Measurements from ENCODE around the gene CHAF1A. TPM values are rescaled to one million over a fixed set of nuclear protein-coding genes. Genes with fewer than 3 reads are reported as not detected.

CHAF1A gene
- total RNA-seq, 2 experiments from 2014 or later: 77.0 to 78.9 TPM

DNA sequence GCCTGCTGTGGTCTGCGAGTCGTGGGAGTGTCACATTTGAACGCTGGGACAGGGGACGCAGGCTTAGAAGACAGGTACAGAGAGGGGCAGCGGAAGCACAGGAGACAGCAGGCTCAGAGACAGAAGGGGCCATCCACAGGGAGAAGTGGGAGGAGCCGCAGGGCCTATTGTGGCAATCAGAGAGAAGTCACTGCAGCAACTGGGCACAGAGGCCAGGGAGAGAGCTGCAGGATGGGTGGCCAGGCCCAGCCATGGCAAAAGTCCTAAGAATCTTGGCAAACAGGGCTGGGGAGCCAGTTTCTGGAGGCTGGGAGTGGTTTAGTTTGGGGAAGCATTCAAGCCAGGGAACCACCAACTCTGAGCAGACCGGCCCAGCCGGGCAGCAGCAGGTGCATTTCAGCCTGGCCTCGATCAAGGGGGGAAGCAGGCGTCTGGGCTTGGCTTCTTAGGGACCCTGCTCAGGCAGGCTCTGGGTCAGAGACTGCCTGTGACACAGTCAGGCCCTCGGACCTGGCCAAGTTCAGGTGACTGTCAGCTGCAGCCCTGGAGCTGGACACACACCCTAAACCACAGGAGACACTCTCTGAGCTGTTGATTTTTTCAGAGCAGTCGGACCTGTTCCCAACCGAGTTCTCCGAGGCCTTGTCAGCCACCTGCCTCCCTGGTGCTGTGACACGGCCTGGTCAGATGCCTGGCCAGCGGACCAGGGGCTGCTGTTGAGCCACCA is 13.9 kb upstream of the CHAF1A start:
- no peaks in the 10 kb centered on the region for H3K9me3 Mint-ChIP-seq (ENCODE audit: low read depth)
- peaks cover 34% of the 10 kb centered on the region for H3K4me1 Mint-ChIP-seq
- peaks cover 11% of the 10 kb centered on the region for H3K36me3 Mint-ChIP-seq (ENCODE audit: low read depth)
- H3K4me3 Mint-ChIP-seq: no peak overlapping the region
- no peaks in the 10 kb centered on the region for H3K27me3 Mint-ChIP-seq
- POLR2A ChIA-PET: no interaction called here
- no peak for DNase-seq
- intact Hi-C loops (cut with DNase I, micrococcal nuclease): no loop called here
- ATAC-seq: no peak
- CTCF ChIA-PET: interaction anchor here (0.6 kb wide), 2 partner anchors 18 to 138 kb away, joined by 3 to 4 read pairs; no protein-coding TSS in a partner anchor
- H3K27ac Mint-ChIP-seq: no peak overlapping the region

DNA sequence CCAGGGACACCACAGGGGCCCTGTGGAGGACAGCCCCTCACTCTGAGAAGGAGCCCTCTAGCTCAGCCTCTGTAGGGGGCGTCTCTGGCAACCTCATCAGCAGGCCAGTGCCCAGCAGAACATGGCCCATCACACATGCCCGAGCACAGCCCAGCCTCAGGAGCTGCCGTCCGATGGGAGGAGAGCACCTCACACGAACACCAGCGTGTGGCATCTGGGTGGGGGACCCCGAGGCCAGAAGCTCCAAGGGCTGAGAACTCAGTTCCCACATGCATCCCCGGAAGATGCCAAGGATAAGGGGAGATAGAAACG is 13.4 kb upstream of the CHAF1A start:
- Mint-ChIP-seq H3K4me3 (no peak overlapping the region), H3K9me3 (ENCODE audit: low read depth) (no peaks in the 10 kb centered on the region), H3K27ac (no peak overlapping the region), H3K36me3 (ENCODE audit: low read depth) (peaks cover 13% of the 10 kb centered on the region), H3K4me1 (peaks cover 37% of the 10 kb centered on the region), H3K27me3 (no peaks in the 10 kb centered on the region)
- DNase-seq: no peak
- POLR2A ChIA-PET: no interaction called here
- no peak for ATAC-seq
- CTCF ChIA-PET: interaction anchor here (0.6 kb wide), 1 partner anchor 19 kb away, joined by 3 read pairs; no protein-coding TSS in a partner anchor
- intact Hi-C loops (cut with DNase I, micrococcal nuclease): no loop called here

DNA sequence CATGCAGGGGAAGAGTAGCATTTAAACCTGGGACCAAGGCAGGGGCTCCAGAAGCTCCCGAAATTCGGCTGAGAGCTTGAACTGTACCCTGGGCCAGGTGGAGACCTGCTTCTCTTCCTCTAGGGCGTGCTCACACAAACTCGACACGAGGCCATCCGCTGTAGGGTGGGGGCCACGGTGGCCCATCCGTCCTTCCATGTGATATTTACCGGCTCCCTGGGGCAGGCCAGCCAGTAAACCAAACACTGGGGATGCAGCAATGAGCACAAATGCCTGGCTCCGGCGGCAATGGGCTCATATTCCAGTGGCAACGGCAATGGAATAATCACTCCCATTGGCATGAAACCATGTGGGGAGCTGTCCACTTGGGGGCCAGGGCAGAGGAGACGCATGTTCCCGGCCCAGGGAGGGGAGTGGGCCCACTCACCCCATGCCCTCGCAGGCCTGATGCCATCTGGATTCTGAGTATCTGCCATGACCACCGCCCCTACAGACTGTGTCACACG is 12.9 kb upstream of the CHAF1A start:
- H3K36me3 Mint-ChIP-seq (ENCODE audit: low read depth): peaks cover 15% of the 10 kb centered on the region
- no peak overlapping the region for H3K4me3 Mint-ChIP-seq
- CTCF ChIA-PET: no interaction called here
- no peak for ATAC-seq
- intact Hi-C loops (cut with DNase I, micrococcal nuclease): no loop called here
- H3K9me3 Mint-ChIP-seq (ENCODE audit: low read depth): no peaks in the 10 kb centered on the region
- POLR2A ChIA-PET: no interaction called here
- H3K27me3 Mint-ChIP-seq: no peaks in the 10 kb centered on the region
- no peak overlapping the region for H3K27ac Mint-ChIP-seq
- no peak for DNase-seq
- H3K4me1 Mint-ChIP-seq: peaks cover 42% of the 10 kb centered on the region

DNA sequence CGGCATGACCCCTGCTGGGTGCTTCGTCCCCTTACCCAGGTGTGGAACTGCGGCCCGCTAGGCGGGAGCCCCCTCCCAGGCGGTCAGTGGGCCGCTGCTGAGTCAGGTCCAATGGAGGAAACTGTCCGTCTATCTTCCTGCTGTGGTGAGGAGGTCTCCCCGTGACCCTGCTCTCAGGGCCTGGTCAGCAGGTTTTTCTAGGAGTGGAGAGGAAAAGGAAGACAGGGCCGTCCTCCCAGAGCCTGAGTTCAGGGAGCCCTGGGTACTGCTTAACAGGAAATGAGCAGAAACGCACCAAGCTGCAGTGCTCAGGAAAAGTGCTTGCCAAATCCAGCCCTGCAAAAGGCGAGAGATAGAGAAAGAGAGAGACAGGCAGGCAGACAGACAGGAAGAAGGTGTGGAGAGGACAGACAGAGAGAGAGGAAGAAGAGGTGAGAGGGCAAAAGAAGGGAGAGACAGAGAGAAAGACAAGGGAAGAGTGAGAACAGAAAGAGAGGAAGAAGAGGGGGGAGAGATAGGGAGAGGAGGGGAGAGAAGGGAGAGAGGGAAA is 12.3 kb upstream of the CHAF1A start:
- Mint-ChIP-seq H3K36me3 (ENCODE audit: low read depth) (peaks cover 18% of the 10 kb centered on the region), H3K4me3 (no peak overlapping the region), H3K9me3 (ENCODE audit: low read depth) (no peaks in the 10 kb centered on the region), H3K4me1 (peaks cover 45% of the 10 kb centered on the region), H3K27me3 (no peaks in the 10 kb centered on the region), H3K27ac (peak overlapping the region; percentile 75)
- no peak for ATAC-seq
- ChIA-PET POLR2A (interaction anchor here (1.2 kb wide), 1 partner anchor 12 kb away, joined by 3 read pairs; the partner anchor contains the start of gene CHAF1A), CTCF (interaction anchor here (0.8 kb wide), 1 partner anchor 19 kb away, joined by 3 read pairs; no protein-coding TSS in a partner anchor)
- intact Hi-C loops (cut with DNase I, micrococcal nuclease): no loop called here
- DNase-seq: no peak

DNA sequence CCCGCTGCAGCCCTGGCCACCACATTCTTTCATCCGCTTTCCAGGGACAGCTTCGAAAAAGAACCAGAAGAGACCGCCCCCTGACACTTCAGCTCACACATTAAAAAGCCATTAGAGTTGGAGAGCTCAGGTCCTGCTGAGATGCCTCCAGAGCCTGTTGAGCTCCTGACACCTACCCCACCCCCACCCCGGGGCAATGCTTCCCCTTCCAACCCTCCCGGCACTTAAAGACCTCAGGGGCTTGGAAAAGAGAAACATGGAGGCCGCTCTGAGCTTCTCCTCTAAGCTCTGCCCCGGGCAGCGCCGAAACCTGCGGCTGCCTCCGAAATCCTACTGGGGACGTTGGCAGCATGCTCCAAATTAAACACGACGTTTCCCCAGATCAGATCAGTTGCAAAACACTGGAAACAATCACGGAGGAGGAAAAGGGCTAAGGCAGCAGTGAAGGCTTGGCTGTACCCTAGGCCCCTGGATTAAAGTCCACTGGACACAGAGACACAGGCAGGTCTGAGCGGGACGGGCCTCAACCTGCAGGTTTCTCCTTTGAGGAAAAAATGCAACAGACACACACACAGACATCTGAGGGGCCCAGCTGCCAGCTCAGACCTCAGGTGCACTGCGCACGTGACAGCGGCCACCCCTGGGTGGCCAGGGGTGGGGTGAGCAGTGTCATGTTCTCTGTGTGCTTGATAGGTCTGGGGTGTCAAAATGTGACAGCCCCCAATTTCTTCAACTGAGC is 11.7 kb upstream of the CHAF1A start:
- no peak for ATAC-seq
- Mint-ChIP-seq H3K36me3 (ENCODE audit: low read depth) (peaks cover 23% of the 10 kb centered on the region), H3K4me3 (no peak overlapping the region), H3K4me1 (peaks cover 51% of the 10 kb centered on the region), H3K27me3 (no peaks in the 10 kb centered on the region), H3K9me3 (ENCODE audit: low read depth) (no peaks in the 10 kb centered on the region), H3K27ac (peak overlapping the region; percentile 75)
- DNase-seq: no peak
- POLR2A ChIA-PET: interaction anchor here (1.2 kb wide), 1 partner anchor 11 kb away, joined by 3 read pairs; the partner anchor contains the start of gene CHAF1A
- intact Hi-C loops (cut with DNase I, micrococcal nuclease): no loop called here
- CTCF ChIA-PET: interaction anchor here (0.6 to 0.8 kb wide), 2 partner anchors 19 to 793 kb away, joined by 3 read pairs; no protein-coding TSS in a partner anchor

DNA sequence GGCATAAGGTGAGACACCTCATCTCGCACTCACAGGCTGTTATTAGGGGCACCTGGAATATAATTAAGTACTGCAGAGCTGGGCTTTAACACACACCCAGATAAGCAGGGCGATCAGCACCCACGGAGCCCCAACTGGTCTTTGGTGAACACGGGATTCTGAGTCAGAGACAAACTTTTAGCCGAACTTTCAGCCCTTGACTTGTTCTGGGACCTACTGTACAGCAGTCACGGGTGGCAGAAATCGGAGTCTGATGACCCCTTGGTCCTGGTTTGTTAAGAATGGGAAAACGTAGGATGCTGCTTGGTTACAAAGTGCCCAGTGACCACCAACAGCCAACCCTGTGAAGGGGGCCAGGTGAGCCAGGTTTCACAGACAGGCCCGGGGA is 11.1 kb upstream of the CHAF1A start:
- no peaks in the 10 kb centered on the region for H3K27me3 Mint-ChIP-seq
- peaks cover 23% of the 10 kb centered on the region for H3K36me3 Mint-ChIP-seq (ENCODE audit: low read depth)
- H3K9me3 Mint-ChIP-seq (ENCODE audit: low read depth): no peaks in the 10 kb centered on the region
- no peak overlapping the region for H3K27ac Mint-ChIP-seq
- CTCF ChIA-PET: interaction anchor here (0.6 kb wide), 1 partner anchor 793 kb away, joined by 3 read pairs; no protein-coding TSS in a partner anchor
- ATAC-seq (no peak), DNase-seq (no peak)
- peaks cover 54% of the 10 kb centered on the region for H3K4me1 Mint-ChIP-seq
- POLR2A ChIA-PET: interaction anchor here (0.5 to 1.2 kb wide), 3 partner anchors 8 to 1043 kb away, joined by 3 to 4 read pairs (median 3); partner anchors contain the start of gene CHAF1A
- intact Hi-C loops (cut with DNase I, micrococcal nuclease): no loop called here
- no peak overlapping the region for H3K4me3 Mint-ChIP-seq

DNA sequence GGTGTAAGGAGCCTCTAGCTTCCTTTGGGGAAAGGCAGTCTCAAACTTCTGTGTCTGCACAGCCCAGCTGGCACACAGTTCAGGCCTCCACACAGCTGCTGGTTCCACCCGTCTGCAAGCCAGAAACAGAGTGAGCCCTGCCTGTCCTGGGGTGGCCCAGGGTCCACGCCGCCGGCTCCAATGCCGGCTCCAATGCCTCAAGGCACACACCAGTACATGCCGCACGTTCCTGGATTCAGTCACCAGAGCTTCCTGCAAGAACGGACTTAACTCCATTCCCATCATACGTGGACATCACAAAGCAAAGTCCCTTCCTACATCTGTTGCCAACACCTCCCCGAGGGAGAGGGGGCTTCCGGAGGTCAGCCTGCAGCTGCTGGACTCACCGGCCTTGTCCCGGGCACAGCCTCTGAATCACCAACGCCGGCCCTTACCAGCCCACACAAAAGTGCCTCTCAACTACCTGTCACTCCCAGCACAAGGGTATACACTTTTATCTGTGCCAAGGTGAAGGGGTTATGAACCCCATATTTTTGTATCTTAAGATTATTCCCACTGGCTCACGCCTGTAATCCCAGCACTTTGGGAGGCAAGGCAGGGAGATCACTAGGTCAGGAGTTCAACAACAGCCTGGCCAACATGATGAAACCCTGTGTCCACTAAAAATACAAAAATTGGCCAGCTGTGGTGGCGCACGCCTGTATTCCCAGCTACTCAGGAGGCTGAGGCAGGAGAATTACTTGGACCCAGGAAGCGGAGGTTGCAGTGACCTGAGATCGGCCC is 10.5 kb upstream of the CHAF1A start:
- peaks cover 60% of the 10 kb centered on the region for H3K4me1 Mint-ChIP-seq
- no peak for DNase-seq
- H3K27ac Mint-ChIP-seq: peak overlapping the region; percentile 6
- ATAC-seq: no peak
- H3K36me3 Mint-ChIP-seq (ENCODE audit: low read depth): peaks cover 28% of the 10 kb centered on the region
- no peaks in the 10 kb centered on the region for H3K9me3 Mint-ChIP-seq (ENCODE audit: low read depth)
- H3K4me3 Mint-ChIP-seq: no peak overlapping the region
- intact Hi-C loops (cut with DNase I, micrococcal nuclease): no loop called here
- no peaks in the 10 kb centered on the region for H3K27me3 Mint-ChIP-seq
- ChIA-PET POLR2A (interaction anchor here (0.5 to 0.6 kb wide), 2 partner anchors 9 to 1042 kb away, joined by 3 to 4 read pairs; no protein-coding TSS in a partner anchor), CTCF (interaction anchor here (0.6 kb wide), 2 partner anchors 288 to 792 kb away, joined by 3 read pairs; no protein-coding TSS in a partner anchor)

DNA sequence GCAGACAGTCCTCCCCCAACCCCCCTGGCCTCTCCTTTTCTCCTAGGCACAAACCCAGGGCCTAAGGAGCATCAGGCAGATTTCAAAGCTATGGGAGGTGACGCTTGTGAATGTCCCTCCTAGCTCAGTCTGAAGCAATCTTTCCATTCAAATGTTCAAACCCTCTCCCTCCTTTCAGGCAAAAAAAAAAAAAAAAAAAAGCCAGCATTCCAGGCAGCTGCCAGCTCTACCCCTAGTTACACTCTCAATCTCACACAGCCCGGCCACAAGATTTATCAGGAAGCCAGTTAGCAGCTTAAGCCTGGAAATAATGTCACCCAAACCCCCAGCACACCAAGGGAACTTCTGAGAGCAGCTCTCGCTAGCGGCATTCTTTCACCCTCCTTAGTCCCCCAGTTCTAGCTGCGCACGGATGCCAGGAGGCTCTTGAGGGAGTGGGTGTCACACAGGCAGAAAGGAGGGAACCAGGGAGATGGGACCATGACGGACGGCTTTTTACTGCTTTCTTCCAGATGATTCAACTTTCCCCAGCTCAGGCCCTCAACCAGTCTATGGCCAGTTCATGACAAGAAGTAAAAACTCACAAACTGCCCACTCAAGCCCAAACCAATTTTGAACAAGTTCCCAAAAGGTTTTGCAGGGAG is 8.4 kb upstream of the CHAF1A start:
- POLR2A ChIA-PET: interaction anchor here (0.7 kb wide), 1 partner anchor 275 kb away, joined by 7 read pairs; no protein-coding TSS in a partner anchor
- DNase-seq: no peak
- H3K27ac Mint-ChIP-seq: peak overlapping the region; percentile 26
- intact Hi-C loops (cut with DNase I, micrococcal nuclease): no loop called here
- no peak overlapping the region for H3K4me3 Mint-ChIP-seq
- H3K9me3 Mint-ChIP-seq (ENCODE audit: low read depth): no peaks in the 10 kb centered on the region
- CTCF ChIA-PET: interaction anchor here (0.9 to 1.4 kb wide), 2 partner anchors 22 to 147 kb away, joined by 4 read pairs; partner anchors contain the start of gene YJU2
- H3K4me1 Mint-ChIP-seq: peaks cover 72% of the 10 kb centered on the region
- H3K36me3 Mint-ChIP-seq (ENCODE audit: low read depth): peaks cover 28% of the 10 kb centered on the region
- no peak for ATAC-seq
- H3K27me3 Mint-ChIP-seq: no peaks in the 10 kb centered on the region

DNA sequence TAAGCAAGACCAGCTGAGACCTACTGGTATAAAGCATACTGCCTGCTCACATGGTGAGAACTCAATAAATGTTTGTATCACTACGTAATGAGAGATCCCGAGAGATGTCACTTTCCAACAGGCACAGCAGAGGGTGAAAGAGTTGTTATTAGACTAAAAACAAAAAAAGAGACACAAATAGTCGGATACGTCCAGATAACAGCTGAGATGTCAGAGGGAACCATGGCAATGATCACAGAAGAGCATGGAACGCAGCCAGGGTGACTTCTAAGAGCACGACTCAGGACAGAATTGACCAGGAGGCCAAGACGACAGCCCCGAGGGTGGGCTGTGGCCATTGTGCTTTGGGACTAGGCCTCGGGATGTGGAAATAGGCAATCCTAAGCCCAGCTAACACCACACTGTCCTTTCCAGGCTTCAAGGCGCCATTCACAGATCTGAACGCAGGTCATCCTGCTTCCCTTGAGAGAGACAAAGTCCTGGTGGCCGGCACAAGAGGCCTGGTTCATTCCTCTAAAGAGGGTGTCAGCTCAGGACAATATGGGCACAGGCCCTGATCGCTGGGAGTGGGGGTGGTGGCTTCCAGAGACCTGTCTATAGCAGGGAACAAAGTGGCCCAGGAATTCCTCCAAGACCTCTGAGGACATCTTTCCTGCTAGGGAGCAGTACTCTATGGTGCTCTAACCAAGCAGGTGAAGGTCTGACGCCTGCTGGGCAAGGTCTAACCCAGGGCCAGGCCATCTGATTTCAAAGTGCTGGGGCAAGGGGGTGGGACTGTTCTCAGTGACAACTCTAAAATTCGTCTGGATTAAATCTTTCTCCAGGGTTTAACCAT is 5.3 kb upstream of the CHAF1A start:
- CTCF ChIA-PET: interaction anchor here (1.0 kb wide), 1 partner anchor 26 kb away, joined by 3 read pairs; no protein-coding TSS in a partner anchor
- Mint-ChIP-seq H3K4me3 (no peak overlapping the region), H3K9me3 (ENCODE audit: low read depth) (no peaks in the 10 kb centered on the region), H3K4me1 (peaks cover 65% of the 10 kb centered on the region), H3K27ac (no peak overlapping the region), H3K36me3 (ENCODE audit: low read depth) (peaks cover 27% of the 10 kb centered on the region), H3K27me3 (no peaks in the 10 kb centered on the region)
- ATAC-seq (no peak), DNase-seq (no peak)
- POLR2A ChIA-PET: interaction anchor here (0.6 kb wide), 1 partner anchor 18 kb away, joined by 3 read pairs; no protein-coding TSS in a partner anchor
- intact Hi-C loops (cut with DNase I, micrococcal nuclease): no loop called here

DNA sequence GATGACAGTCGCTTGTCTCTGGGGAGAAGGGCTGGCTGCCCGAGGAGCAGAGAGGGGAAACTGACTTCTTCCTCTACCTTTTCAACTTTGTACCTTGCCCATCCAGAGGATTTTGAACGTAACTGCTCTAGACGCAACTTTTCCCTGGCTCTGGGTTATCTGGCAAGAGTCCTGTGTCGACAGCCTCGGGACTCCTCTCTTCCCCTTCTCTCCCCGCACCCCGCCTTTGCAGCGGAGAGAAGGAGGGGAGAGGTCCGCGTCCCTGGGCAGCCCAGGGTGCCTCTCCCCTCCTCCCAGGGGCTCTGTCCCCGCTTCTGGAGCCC is 2.7 kb upstream of the CHAF1A start:
- POLR2A ChIA-PET: interaction anchor here (0.6 to 1.2 kb wide), 2 partner anchors 30 to 133 kb away, joined by 3 read pairs; no protein-coding TSS in a partner anchor
- no peak for DNase-seq
- Mint-ChIP-seq H3K9me3 (ENCODE audit: low read depth) (no peaks in the 10 kb centered on the region), H3K27ac (peak overlapping the region; percentile 83), H3K27me3 (no peaks in the 10 kb centered on the region), H3K4me3 (peak overlapping the region; percentile 93), H3K36me3 (ENCODE audit: low read depth) (peaks cover 38% of the 10 kb centered on the region), H3K4me1 (peaks cover 63% of the 10 kb centered on the region)
- peak; percentile 0 for ATAC-seq
- intact Hi-C loops (cut with DNase I, micrococcal nuclease): loop anchor here (1.0 to 10.0 kb wide), 12 partner anchors 19 to 1578 kb away; partner anchors contain the start of genes ANKRD24 (in 1 of the 2), DAPK3 (in 1 of the 2), MAP2K2 (in 1 of the 2) and MFSD12 (in 1 of the 2)
- CTCF ChIA-PET: interaction anchor here (0.6 to 3.2 kb wide), 4 partner anchors 19 to 153 kb away, joined by 3 to 13 read pairs (median 4); partner anchors contain the start of gene YJU2
